Measurements from ENCODE around the gene SUPT6H.
A peak's percentile ranks its signal among the peaks of the same experiment; 100 is the strongest.

SUPT6H gene

DNA sequence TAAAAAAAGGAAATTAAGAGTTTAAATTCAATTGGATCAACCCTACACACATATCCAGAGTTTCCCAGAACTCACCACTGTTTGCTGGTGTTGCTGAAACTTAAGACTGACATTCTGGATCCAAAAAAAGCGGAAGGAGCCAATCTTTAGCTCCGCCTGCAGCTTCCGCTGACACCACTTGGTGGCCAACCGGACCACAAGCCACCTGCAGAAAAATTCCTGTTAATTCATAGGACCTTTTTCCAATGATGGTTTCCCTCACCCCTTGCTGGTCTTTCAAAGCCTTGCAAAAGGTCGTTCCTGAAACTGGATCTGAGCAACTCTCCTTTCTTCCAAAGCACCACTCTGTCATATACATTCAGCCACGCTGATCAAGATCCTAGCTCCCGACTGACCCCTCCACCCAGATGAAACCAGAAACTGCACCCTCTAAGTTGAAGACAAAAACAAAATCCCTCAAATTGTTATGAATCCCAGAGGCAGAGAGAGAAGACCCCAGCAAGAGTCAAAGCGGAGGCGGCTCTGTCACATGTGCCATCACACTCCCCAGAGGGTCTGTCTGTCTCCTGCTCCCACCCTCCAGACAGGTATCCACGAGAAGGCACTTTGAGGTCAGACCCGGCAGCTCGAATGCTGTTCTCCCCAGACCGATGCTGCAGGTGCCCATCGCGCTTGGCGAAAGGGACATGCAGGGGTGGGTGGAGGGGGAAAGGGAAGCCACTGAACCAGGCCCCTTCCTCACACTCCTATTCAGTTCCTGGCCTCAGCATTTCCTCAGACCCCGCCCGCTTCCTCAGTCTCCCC is 17.8 kb upstream of the SUPT6H start:
- Histone ChIP-seq H3K9me3 (ENCODE audit: control insufficient read depth, insufficient read depth, low read depth, low read length) (no peaks in the 10 kb centered on the region), H3K4me3 (ENCODE audit: low read depth, low read length) (peak overlapping the region; percentile 70), H3K4me1 (ENCODE audit: control insufficient read depth, insufficient read depth, low read length) (peaks cover 5% of the 10 kb centered on the region), H3K27ac (ENCODE audit: extremely low read depth, low read depth, low read length) (peak overlapping the region; percentile 55), H3K36me3 (ENCODE audit: control insufficient read depth in 2 of 2, insufficient read depth in 1 of 2, low read length in 2 of 2) (peaks cover 49 to 59% of the 10 kb centered on the region in 2 experiments)
- CTCF ChIA-PET = interaction anchor here (0.6 to 3.6 kb wide), 33 partner anchors 9 to 481 kb away, joined by 3 to 42 read pairs (median 4); partner anchors contain the start of genes PROCA1, RSKR, SDF2 and SUPT6H
- POLR2A ChIA-PET = interaction anchor here (0.7 to 5.1 kb wide), 26 partner anchors 9 to 308 kb away, joined by 3 to 56 read pairs (median 4); partner anchors contain the start of genes NEK8, PHF12, PIGS and PROCA1
- TF ChIP-seq, protein P1, sequence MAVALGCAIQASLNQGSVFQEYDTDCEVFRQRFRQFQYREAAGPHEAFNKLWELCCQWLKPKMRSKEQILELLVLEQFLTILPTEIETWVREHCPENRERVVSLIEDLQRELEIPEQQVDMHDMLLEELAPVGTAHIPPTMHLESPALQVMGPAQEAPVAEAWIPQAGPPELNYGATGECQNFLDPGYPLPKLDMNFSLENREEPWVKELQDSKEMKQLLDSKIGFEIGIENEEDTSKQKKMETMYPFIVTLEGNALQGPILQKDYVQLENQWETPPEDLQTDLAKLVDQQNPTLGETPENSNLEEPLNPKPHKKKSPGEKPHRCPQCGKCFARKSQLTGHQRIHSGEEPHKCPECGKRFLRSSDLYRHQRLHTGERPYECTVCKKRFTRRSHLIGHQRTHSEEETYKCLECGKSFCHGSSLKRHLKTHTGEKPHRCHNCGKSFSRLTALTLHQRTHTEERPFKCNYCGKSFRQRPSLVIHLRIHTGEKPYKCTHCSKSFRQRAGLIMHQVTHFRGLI (tag by site-specific recombination; IDR thresholded peaks at IDR 0.05) = peak; percentile 60; the same call in 1 of the 2 replicates
- TF ChIP-seq, protein P2, sequence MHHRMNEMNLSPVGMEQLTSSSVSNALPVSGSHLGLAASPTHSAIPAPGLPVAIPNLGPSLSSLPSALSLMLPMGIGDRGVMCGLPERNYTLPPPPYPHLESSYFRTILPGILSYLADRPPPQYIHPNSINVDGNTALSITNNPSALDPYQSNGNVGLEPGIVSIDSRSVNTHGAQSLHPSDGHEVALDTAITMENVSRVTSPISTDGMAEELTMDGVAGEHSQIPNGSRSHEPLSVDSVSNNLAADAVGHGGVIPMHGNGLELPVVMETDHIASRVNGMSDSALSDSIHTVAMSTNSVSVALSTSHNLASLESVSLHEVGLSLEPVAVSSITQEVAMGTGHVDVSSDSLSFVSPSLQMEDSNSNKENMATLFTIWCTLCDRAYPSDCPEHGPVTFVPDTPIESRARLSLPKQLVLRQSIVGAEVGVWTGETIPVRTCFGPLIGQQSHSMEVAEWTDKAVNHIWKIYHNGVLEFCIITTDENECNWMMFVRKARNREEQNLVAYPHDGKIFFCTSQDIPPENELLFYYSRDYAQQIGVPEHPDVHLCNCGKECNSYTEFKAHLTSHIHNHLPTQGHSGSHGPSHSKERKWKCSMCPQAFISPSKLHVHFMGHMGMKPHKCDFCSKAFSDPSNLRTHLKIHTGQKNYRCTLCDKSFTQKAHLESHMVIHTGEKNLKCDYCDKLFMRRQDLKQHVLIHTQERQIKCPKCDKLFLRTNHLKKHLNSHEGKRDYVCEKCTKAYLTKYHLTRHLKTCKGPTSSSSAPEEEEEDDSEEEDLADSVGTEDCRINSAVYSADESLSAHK (tag by site-specific recombination; IDR thresholded peaks at IDR 0.05) = peak; percentile 69
- TF ChIP-seq ZNF354C (tag by site-specific recombination; IDR thresholded peaks at IDR 0.05; ENCODE audit: borderline replicate concordance, low read depth) (no peak), SP2 (tag by site-specific recombination; IDR thresholded peaks at IDR 0.05) (0 out of 2 replicates have a peak, but pooled peaks have one; percentile 22), ZBTB17 (tag by site-specific recombination; IDR thresholded peaks at IDR 0.05) (peak; percentile 57; the same call in 1 of the 2 replicates), ZNF221 (tag by site-specific recombination; IDR thresholded peaks at IDR 0.05; ENCODE audit: borderline replicate concordance) (no peak), ZNF501 (tag by site-specific recombination; IDR thresholded peaks at IDR 0.05) (no peak), ZNF654 (tag by site-specific recombination; IDR thresholded peaks at IDR 0.05; ENCODE audit: low read depth) (0 out of 2 replicates have a peak, but pooled peaks have one; percentile 11), ZNF544 (tag by site-specific recombination; IDR thresholded peaks at IDR 0.05) (no peak)
- TF ChIP-seq, protein P3, sequence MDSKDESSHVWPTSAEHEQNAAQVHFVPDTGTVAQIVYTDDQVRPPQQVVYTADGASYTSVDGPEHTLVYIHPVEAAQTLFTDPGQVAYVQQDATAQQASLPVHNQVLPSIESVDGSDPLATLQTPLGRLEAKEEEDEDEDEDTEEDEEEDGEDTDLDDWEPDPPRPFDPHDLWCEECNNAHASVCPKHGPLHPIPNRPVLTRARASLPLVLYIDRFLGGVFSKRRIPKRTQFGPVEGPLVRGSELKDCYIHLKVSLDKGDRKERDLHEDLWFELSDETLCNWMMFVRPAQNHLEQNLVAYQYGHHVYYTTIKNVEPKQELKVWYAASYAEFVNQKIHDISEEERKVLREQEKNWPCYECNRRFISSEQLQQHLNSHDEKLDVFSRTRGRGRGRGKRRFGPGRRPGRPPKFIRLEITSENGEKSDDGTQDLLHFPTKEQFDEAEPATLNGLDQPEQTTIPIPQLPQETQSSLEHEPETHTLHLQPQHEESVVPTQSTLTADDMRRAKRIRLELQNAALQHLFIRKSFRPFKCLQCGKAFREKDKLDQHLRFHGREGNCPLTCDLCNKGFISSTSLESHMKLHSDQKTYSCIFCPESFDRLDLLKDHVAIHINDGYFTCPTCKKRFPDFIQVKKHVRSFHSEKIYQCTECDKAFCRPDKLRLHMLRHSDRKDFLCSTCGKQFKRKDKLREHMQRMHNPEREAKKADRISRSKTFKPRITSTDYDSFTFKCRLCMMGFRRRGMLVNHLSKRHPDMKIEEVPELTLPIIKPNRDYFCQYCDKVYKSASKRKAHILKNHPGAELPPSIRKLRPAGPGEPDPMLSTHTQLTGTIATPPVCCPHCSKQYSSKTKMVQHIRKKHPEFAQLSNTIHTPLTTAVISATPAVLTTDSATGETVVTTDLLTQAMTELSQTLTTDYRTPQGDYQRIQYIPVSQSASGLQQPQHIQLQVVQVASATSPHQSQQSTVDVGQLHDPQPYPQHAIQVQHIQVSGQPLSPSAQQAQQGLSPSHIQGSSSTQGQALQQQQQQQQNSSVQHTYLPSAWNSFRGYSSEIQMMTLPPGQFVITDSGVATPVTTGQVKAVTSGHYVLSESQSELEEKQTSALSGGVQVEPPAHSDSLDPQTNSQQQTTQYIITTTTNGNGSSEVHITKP (tag by site-specific recombination; IDR thresholded peaks at IDR 0.05) = 0 out of 2 replicates have a peak, but pooled peaks have one; percentile 12
- TF ChIP-seq, protein P4, sequence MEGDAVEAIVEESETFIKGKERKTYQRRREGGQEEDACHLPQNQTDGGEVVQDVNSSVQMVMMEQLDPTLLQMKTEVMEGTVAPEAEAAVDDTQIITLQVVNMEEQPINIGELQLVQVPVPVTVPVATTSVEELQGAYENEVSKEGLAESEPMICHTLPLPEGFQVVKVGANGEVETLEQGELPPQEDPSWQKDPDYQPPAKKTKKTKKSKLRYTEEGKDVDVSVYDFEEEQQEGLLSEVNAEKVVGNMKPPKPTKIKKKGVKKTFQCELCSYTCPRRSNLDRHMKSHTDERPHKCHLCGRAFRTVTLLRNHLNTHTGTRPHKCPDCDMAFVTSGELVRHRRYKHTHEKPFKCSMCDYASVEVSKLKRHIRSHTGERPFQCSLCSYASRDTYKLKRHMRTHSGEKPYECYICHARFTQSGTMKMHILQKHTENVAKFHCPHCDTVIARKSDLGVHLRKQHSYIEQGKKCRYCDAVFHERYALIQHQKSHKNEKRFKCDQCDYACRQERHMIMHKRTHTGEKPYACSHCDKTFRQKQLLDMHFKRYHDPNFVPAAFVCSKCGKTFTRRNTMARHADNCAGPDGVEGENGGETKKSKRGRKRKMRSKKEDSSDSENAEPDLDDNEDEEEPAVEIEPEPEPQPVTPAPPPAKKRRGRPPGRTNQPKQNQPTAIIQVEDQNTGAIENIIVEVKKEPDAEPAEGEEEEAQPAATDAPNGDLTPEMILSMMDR (tag by site-specific recombination; IDR thresholded peaks at IDR 0.05) = peak; percentile 57
- TF ChIP-seq, protein P5, sequence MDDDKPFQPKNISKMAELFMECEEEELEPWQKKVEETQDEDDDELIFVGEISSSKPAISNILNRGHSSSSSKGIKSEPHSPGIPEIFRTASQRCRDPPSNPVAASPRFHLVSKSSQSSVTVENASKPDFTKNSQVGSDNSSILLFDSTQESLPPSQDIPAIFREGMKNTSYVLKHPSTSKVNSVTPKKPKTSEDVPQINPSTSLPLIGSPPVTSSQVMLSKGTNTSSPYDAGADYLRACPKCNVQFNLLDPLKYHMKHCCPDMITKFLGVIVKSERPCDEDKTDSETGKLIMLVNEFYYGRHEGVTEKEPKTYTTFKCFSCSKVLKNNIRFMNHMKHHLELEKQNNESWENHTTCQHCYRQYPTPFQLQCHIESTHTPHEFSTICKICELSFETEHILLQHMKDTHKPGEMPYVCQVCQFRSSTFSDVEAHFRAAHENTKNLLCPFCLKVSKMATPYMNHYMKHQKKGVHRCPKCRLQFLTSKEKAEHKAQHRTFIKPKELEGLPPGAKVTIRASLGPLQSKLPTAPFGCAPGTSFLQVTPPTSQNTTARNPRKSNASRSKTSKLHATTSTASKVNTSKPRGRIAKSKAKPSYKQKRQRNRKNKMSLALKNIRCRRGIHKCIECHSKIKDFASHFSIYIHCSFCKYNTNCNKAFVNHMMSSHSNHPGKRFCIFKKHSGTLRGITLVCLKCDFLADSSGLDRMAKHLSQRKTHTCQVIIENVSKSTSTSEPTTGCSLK (tag by site-specific recombination; IDR thresholded peaks at IDR 0.05) = no peak
- TF ChIP-seq, protein P6, sequence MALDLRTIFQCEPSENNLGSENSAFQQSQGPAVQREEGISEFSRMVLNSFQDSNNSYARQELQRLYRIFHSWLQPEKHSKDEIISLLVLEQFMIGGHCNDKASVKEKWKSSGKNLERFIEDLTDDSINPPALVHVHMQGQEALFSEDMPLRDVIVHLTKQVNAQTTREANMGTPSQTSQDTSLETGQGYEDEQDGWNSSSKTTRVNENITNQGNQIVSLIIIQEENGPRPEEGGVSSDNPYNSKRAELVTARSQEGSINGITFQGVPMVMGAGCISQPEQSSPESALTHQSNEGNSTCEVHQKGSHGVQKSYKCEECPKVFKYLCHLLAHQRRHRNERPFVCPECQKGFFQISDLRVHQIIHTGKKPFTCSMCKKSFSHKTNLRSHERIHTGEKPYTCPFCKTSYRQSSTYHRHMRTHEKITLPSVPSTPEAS (tag by site-specific recombination; IDR thresholded peaks at IDR 0.05) = no peak
- TF ChIP-seq, protein P7, sequence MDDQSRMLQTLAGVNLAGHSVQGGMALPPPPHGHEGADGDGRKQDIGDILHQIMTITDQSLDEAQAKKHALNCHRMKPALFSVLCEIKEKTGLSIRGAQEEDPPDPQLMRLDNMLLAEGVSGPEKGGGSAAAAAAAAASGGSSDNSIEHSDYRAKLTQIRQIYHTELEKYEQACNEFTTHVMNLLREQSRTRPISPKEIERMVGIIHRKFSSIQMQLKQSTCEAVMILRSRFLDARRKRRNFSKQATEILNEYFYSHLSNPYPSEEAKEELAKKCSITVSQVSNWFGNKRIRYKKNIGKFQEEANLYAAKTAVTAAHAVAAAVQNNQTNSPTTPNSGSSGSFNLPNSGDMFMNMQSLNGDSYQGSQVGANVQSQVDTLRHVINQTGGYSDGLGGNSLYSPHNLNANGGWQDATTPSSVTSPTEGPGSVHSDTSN (CRISPR knock-in tag; IDR thresholded peaks at IDR 0.05) = no peak
- TF ChIP-seq, protein P8, sequence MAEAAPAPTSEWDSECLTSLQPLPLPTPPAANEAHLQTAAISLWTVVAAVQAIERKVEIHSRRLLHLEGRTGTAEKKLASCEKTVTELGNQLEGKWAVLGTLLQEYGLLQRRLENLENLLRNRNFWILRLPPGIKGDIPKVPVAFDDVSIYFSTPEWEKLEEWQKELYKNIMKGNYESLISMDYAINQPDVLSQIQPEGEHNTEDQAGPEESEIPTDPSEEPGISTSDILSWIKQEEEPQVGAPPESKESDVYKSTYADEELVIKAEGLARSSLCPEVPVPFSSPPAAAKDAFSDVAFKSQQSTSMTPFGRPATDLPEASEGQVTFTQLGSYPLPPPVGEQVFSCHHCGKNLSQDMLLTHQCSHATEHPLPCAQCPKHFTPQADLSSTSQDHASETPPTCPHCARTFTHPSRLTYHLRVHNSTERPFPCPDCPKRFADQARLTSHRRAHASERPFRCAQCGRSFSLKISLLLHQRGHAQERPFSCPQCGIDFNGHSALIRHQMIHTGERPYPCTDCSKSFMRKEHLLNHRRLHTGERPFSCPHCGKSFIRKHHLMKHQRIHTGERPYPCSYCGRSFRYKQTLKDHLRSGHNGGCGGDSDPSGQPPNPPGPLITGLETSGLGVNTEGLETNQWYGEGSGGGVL (tag by site-specific recombination; IDR thresholded peaks at IDR 0.05) = 0 out of 2 replicates have a peak, but pooled peaks have one; percentile 57
- TF ChIP-seq, protein P9, sequence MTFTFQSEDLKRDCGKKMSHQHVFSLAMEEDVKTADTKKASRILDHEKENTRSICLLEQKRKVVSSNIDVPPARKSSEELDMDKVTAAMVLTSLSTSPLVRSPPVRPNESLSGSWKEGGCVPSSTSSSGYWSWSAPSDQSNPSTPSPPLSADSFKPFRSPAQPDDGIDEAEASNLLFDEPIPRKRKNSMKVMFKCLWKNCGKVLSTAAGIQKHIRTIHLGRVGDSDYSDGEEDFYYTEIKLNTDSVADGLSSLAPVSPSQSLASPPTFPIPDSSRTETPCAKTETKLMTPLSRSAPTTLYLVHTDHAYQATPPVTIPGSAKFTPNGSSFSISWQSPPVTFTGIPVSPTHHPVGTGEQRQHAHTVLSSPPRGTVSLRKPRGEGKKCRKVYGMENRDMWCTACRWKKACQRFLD (tag by site-specific recombination; IDR thresholded peaks at IDR 0.05) = no peak
